HFFc6 (cell line): ENCODE results near the gene SBDS. TPM values are rescaled to one million over a fixed set of nuclear protein-coding genes. Genes with fewer than 3 reads are reported as not detected.

ENCODE experiments used
- DNase-seq: peaks from one replicate; pipeline ENCODE4 v3.0.0-alpha.2; 2018
- H3K27ac Mint-ChIP-seq: 2 replicates; pipeline ENCODE4 v1.8.0; 2020; ENCODE audit warnings: mild to moderate bottlenecking, mixed read lengths
- H3K27me3 Mint-ChIP-seq: 2 replicates; pipeline ENCODE4 v1.8.0; 2021; ENCODE audit warnings: mild to moderate bottlenecking, moderate library complexity, mixed read lengths; ENCODE audit not compliant: insufficient read depth
- H3K36me3 Mint-ChIP-seq: 2 replicates; pipeline ENCODE4 v1.8.0; 2021; ENCODE audit warnings: low read depth, mixed read lengths
- H3K4me1 Mint-ChIP-seq: 2 replicates; pipeline ENCODE4 v1.8.0; 2020; ENCODE audit warnings: low read depth, mixed read lengths
- H3K4me3 Mint-ChIP-seq: 2 replicates; pipeline ENCODE4 v1.8.0; 2020; ENCODE audit warnings: mild to moderate bottlenecking, moderate library complexity, mixed read lengths
- H3K9me3 Mint-ChIP-seq: 2 replicates; pipeline ENCODE4 v1.8.0; 2020; ENCODE audit warnings: mild to moderate bottlenecking, mixed read lengths
- total RNA-seq, 6 experiments: library from RNA; stranded (reverse); fragmentation: NEBNext Ultra II Directional; extraction: Animal tissue kit (Norgen Biotek cat#: 25700); gene quantifications; 2 replicates in 1 of 6; 3 replicates in 5 of 6; pipeline ENCODE4 v1.2.3, GENCODE V29; 2021
- TF ChIP-seq, protein P1 (sequence below): fragments of 200-600 bp; sonication (generic); IDR thresholded peaks from 2 replicates; pipeline ENCODE4 v1.5.0; 2021; ENCODE audit warnings: antibody characterized with exemption, mild to moderate bottlenecking

SBDS gene
- total RNA-seq, 6 experiments from 2014 or later = 164 to 212 (median 168) TPM

DNA sequence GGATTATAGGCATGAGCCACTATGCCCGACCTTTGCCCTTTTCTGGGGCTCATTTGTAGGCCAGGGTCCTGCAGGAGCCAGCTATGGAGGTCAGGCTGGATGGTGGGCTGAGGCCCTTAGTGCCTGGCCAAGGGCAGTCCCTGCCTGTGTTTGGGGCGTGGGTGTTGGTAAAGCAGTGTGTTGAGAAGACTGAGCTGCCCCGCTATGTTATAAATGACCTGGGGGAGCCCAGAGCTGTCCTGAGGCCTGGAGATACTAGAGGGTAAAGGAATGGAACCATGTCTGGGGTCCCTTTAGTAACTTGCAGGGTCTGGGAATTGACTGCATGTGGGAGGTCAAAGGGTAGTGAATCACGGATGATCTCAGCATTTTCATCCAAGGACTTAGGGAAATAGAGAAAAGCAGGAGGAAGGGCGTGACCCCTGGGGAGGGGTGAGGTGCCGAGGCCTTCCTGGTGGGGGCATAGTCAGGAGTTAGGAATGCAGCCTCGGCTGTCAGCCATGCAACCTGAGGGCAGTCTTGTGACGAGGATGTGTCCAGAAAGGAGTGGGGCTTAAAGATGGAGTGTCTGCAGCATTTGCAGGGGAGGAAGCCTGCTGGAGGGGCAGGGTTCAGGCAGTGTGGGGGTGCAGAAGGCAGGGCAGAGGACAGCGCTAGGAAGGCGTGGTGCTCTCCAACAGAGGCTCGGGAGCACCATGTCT is 42.9 kb downstream of the SBDS start:
- TF ChIP-seq, protein P1, sequence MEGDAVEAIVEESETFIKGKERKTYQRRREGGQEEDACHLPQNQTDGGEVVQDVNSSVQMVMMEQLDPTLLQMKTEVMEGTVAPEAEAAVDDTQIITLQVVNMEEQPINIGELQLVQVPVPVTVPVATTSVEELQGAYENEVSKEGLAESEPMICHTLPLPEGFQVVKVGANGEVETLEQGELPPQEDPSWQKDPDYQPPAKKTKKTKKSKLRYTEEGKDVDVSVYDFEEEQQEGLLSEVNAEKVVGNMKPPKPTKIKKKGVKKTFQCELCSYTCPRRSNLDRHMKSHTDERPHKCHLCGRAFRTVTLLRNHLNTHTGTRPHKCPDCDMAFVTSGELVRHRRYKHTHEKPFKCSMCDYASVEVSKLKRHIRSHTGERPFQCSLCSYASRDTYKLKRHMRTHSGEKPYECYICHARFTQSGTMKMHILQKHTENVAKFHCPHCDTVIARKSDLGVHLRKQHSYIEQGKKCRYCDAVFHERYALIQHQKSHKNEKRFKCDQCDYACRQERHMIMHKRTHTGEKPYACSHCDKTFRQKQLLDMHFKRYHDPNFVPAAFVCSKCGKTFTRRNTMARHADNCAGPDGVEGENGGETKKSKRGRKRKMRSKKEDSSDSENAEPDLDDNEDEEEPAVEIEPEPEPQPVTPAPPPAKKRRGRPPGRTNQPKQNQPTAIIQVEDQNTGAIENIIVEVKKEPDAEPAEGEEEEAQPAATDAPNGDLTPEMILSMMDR = peak; percentile 10; the same call in 1 of the 2 replicates
- H3K27ac Mint-ChIP-seq = peak overlapping the region; percentile 73

DNA sequence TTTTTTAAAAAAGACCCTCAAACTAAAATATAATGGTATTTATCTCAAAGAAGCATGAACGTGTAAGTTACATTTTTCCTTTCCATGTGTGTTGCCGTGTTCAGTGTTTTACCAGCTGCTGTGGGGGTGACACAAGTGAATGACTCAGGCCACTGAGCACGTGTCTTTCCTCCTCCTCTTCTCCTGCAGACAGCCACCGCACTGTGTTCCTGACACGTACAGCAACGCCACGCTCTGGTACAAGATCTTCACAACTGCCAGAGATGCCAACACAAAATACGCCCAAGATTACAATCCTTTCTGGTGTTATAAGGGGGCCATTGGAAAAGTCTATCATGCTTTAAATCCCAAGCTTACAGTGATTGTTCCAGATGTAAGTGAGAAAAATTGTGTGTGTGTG is 44.6 kb downstream of the SBDS start:
- no peaks in the 10 kb centered on the region; the same call in 1 of the 2 replicates for H3K27me3 Mint-ChIP-seq
- peaks cover 38% of the 10 kb centered on the region for H3K36me3 Mint-ChIP-seq
- no peaks in the 10 kb centered on the region for H3K9me3 Mint-ChIP-seq
- no peak overlapping the region; the same call in 1 of the 2 replicates for H3K27ac Mint-ChIP-seq
- TF ChIP-seq, protein P1 = no peak
- peaks cover 23% of the 10 kb centered on the region for H3K4me1 Mint-ChIP-seq
- no peak for DNase-seq
- no peak overlapping the region for H3K4me3 Mint-ChIP-seq

More for the DNA sequence above, 42.9 kb downstream of the SBDS start:
- Mint-ChIP-seq H3K27me3 (no peaks in the 10 kb centered on the region; the same call in 1 of the 2 replicates), H3K4me3 (peak overlapping the region; percentile 59), H3K36me3 (peaks cover 38% of the 10 kb centered on the region), H3K9me3 (no peaks in the 10 kb centered on the region), H3K4me1 (peaks cover 33% of the 10 kb centered on the region)
- DNase-seq = peak; percentile 53

DNA sequence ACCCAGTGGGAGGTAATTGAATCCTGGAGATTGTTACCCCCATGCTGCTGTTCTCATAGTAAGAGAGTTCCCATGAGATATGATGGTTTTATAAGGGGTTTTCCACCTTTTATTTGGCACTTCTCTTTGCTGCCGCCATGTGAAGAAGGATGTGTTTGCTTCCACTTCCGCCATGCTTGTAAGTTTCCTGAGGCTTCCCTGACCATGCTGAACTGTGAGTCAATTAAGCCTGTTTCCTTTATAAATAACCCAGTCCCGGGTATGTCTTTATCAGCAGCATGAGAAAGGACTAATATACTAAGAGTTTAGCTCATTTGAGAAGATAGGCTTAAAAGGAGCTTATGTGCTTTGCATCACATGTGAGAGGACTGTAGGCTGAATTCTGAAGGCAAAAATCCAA is 45.1 kb downstream of the SBDS start:
- TF ChIP-seq, protein P1 = no peak
- Mint-ChIP-seq H3K27me3 (no peaks in the 10 kb centered on the region; the same call in 1 of the 2 replicates), H3K4me3 (no peak overlapping the region), H3K36me3 (peaks cover 40% of the 10 kb centered on the region), H3K9me3 (no peaks in the 10 kb centered on the region), H3K4me1 (peaks cover 23% of the 10 kb centered on the region), H3K27ac (no peak overlapping the region)
- DNase-seq = no peak

DNA sequence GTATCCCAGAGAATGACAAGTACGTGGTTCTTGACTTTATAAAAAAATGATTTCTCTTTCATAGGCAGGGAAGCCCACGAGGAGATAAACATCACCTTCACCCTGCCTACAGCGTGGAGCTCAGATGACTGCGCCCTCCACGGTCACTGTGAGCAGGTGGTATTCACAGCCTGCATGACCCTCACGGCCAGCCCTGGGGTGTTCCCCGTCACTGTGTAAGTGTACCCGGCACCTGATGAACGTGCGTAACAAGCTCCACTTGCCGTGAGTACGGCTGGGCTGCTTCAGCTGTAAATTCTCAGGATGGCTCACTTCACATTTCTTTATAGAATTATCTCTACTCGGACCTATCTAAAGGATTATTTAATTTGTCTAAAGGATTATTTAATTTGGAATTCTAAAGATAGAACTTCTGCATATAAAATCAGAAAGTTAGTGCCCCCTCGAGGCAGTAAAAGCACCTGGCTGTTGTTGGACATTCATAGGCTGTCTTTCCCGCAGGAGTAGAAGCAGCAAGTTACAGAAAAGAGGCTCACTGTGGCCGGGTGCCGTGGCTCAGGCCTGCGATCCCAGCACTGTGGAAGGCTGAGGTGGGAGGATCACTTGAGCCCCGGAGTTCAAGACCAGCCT is 46.8 kb downstream of the SBDS start:
- no peaks in the 10 kb centered on the region for H3K9me3 Mint-ChIP-seq
- H3K4me3 Mint-ChIP-seq = no peak overlapping the region
- no peak overlapping the region for H3K27ac Mint-ChIP-seq
- no peaks in the 10 kb centered on the region for H3K27me3 Mint-ChIP-seq
- H3K4me1 Mint-ChIP-seq = peaks cover 23% of the 10 kb centered on the region
- peaks cover 44% of the 10 kb centered on the region for H3K36me3 Mint-ChIP-seq
- no peak for DNase-seq
- TF ChIP-seq, protein P1 = no peak

DNA sequence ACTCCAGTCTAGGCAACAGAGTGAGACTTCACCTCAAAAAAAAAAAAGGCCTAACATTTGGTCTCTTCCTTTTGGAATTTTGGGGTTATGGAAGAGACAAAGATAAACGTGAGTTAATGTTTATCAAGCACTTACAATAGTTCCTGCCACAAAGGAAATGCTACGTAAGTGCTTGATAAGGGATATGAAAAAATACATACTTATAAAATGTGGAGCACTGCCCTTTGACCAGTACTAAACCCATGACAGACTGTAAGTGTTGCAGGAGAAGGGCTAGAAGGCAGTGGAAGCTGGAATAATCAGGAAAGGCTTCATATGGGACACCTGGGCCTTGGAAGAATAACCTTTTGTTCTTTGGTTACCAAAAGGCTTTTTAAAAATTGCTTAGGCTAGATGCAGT is 48.8 kb downstream of the SBDS start:
- TF ChIP-seq, protein P1 = no peak
- no peak overlapping the region for H3K4me3 Mint-ChIP-seq
- H3K27ac Mint-ChIP-seq = no peak overlapping the region
- H3K36me3 Mint-ChIP-seq = peaks cover 35% of the 10 kb centered on the region
- no peaks in the 10 kb centered on the region for H3K9me3 Mint-ChIP-seq
- no peaks in the 10 kb centered on the region for H3K27me3 Mint-ChIP-seq
- H3K4me1 Mint-ChIP-seq = 0 out of 2 replicates have a peak, but pooled peaks cover 7% of the 10 kb centered on the region
- no peak for DNase-seq
